Inflammatory macrophage treated with lipopolysaccharide for 4 hours (primary cell): ENCODE measurements around the gene ENTPD7.
A peak's percentile ranks its signal among the peaks of the same experiment; 100 is the strongest.
"Not testable (repeated sequence)": the region's sequence is repeated elsewhere in the genome, so short reads cannot be mapped to it uniquely, and the experiment has no call there.

Source experiments
- DNase-seq: peaks from one replicate; pipeline ENCODE4 v3.0.0-alpha.2; 2020

Gene ENTPD7

GRCh38 chr10:99695761-99696160 lies 36.5 kb downstream of the ENTPD7 start:
- no peak for DNase-seq

- DNase-seq: no peak
Measured at GRCh38 chr10:99698504-99699080, 39.3 kb downstream of the ENTPD7 start.

GRCh38 chr10:99700649-99701048 lies 41.3 kb downstream of the ENTPD7 start:
- no peak for DNase-seq

GRCh38 chr10:99708428-99709012 lies 49.2 kb downstream of the ENTPD7 start:
- DNase-seq: no peak

GRCh38 chr10:99709480-99710229 lies 50.3 kb downstream of the ENTPD7 start:
- DNase-seq: peak; percentile 9

GRCh38 chr10:99711129-99711719 lies 51.9 kb downstream of the ENTPD7 start:
- peak; percentile 73 for DNase-seq

GRCh38 chr10:99714446-99714845 lies 55.1 kb downstream of the ENTPD7 start:
- DNase-seq: no peak

GRCh38 chr10:99720387-99720786 lies 61.1 kb downstream of the ENTPD7 start:
- no peak for DNase-seq

- no peak for DNase-seq
Measured at GRCh38 chr10:99730026-99730425, 70.7 kb downstream of the ENTPD7 start.

- peak; percentile 38 for DNase-seq
Measured at GRCh38 chr10:99731306-99732032, 72.2 kb downstream of the ENTPD7 start.

GRCh38 chr10:99732033-99732842 lies 72.9 kb downstream of the ENTPD7 start, which contains the start of the genes COX15 and CUTC:
Gene COX15, minus strand, starts transcription at chr10:99732127. Its CDS starts 78 bp downstream, at chr10:99732049.
Gene CUTC, plus strand, starts transcription at chr10:99732234. Its CDS starts 115 bp downstream, at chr10:99732349.
- peak; percentile 98 for DNase-seq

- no peak for DNase-seq
Measured at GRCh38 chr10:99733366-99733765, 74.1 kb downstream of the ENTPD7 start.

- not testable (repeated sequence) for DNase-seq
Measured at GRCh38 chr10:99734111-99734510, 74.8 kb downstream of the ENTPD7 start.

- no peak for DNase-seq
Measured at GRCh38 chr10:99740260-99740659, 81.0 kb downstream of the ENTPD7 start.

- no peak for DNase-seq
Measured at GRCh38 chr10:99740933-99741559, 81.7 kb downstream of the ENTPD7 start.

GRCh38 chr10:99742254-99742653 lies 82.9 kb downstream of the ENTPD7 start:
- no peak for DNase-seq

GRCh38 chr10:99742701-99743100 lies 83.4 kb downstream of the ENTPD7 start:
- no peak for DNase-seq

GRCh38 chr10:99743841-99744240 lies 84.5 kb downstream of the ENTPD7 start:
- DNase-seq: no peak

- not testable (repeated sequence) for DNase-seq
Measured at GRCh38 chr10:99746166-99746565, 86.9 kb downstream of the ENTPD7 start.

- no peak for DNase-seq
Measured at GRCh38 chr10:99748823-99749451, 89.6 kb downstream of the ENTPD7 start.

GRCh38 chr10:99750641-99751040 lies 91.3 kb downstream of the ENTPD7 start:
- peak; percentile 66 for DNase-seq
